Naive thymus-derived CD4-positive, alpha-beta T cell (primary cell): Measurements from ENCODE around the gene CIDEB. TPM values are rescaled to one million over a fixed set of nuclear protein-coding genes. Genes with fewer than 3 reads are reported as not detected.
A peak's percentile ranks its signal among the peaks of the same experiment; 100 is the strongest.

Source experiments
- ATAC-seq: fragments of 150-1000 bp; cut with Tn5 transposase; 2 replicates; pipeline ENCODE4 v1.10.0; 2021; ENCODE audit warnings: mild to moderate bottlenecking, moderate library complexity
- CTCF ChIA-PET: fragments of 350-600 bp; sonication (Branson Sonifier 250); formaldehyde crosslinking; loops from one replicate; lab custom pipeline; 2021; ENCODE audit warnings: antibody characterized with exemption; lab: Charles Lee
- POLR2A ChIA-PET: fragments of 350-600 bp; sonication (Branson Sonifier 250); formaldehyde crosslinking; loops from one replicate; lab custom pipeline; 2021; ENCODE audit warnings: antibody characterized with exemption, inconsistent platforms; lab: Charles Lee
- DNase-seq, 9 donors: peaks; one replicate each; pipeline versions ENCODE4 v3.0.0 to v3.0.0-alpha.2; 2020 to 2022; ENCODE audit warnings: mixed read lengths in 1 of 9
- H3K27ac ChIP-seq: one replicate; pipeline ENCODE4 v1.7.0; 2013; ENCODE audit warnings: mild to moderate bottlenecking, low read depth, low read length, moderate library complexity
- H3K27me3 ChIP-seq, 2 donors: one replicate each; pipeline ENCODE4 v1.7.0; 2013; ENCODE audit warnings: low read length in 2 of 2, mild to moderate bottlenecking in 2 of 2, moderate library complexity in 2 of 2; ENCODE audit not compliant: control insufficient read depth in 2 of 2, insufficient read depth in 2 of 2
- H3K36me3 ChIP-seq, 3 experiments: 1 replicate in 2 of 3; 2 replicates in 1 of 3; pipeline ENCODE4 v1.7.0; 2013; ENCODE audit warnings: low read length in 3 of 3, mild to moderate bottlenecking in 3 of 3, moderate library complexity in 1 of 3; ENCODE audit not compliant: insufficient read depth in 3 of 3, control insufficient read depth in 2 of 3
- H3K4me1 ChIP-seq, 2 donors: one replicate each; pipeline ENCODE4 v1.7.0; 2013; ENCODE audit warnings: low read length in 2 of 2, mild to moderate bottlenecking in 2 of 2, moderate library complexity in 1 of 2; ENCODE audit not compliant: control insufficient read depth in 2 of 2, insufficient read depth in 2 of 2
- H3K4me3 ChIP-seq: 2 replicates; pipeline ENCODE4 v1.7.0; 2013; ENCODE audit warnings: mild to moderate bottlenecking, low read length
- H3K9me3 ChIP-seq, 3 experiments: 1 replicate in 2 of 3; 2 replicates in 1 of 3; pipeline ENCODE4 v1.7.0; 2013; ENCODE audit warnings: low read length in 3 of 3; ENCODE audit not compliant: control insufficient read depth in 2 of 3
- H3K27ac Mint-ChIP-seq, 9 donors: one replicate each; pipeline ENCODE4 v1.8.0; 2020 to 2022; ENCODE audit warnings: mixed read lengths in 9 of 9, mild to moderate bottlenecking in 8 of 9, moderate library complexity in 5 of 9, inconsistent platforms in 2 of 9
- H3K27me3 Mint-ChIP-seq, 5 donors: one replicate each; pipeline ENCODE4 v1.8.0; 2021 to 2022; ENCODE audit warnings: mixed read lengths in 5 of 5, mild to moderate bottlenecking in 1 of 5
- H3K36me3 Mint-ChIP-seq, 5 donors: one replicate each; pipeline ENCODE4 v1.8.0; 2020 to 2022; ENCODE audit warnings: mixed read lengths in 5 of 5, mild to moderate bottlenecking in 3 of 5, inconsistent platforms in 1 of 5
- H3K4me1 Mint-ChIP-seq, 7 donors: one replicate each; pipeline ENCODE4 v1.8.0; 2020 to 2022; ENCODE audit warnings: mixed read lengths in 7 of 7, mild to moderate bottlenecking in 3 of 7, inconsistent platforms in 1 of 7
- H3K4me3 Mint-ChIP-seq, 10 donors: one replicate each; pipeline ENCODE4 v1.8.0; 2020 to 2022; ENCODE audit warnings: mild to moderate bottlenecking in 10 of 10, mixed read lengths in 10 of 10, moderate library complexity in 6 of 10, inconsistent platforms in 2 of 10
- H3K9me3 Mint-ChIP-seq, 11 donors: one replicate each; pipeline ENCODE4 v1.8.0; 2020 to 2022; ENCODE audit warnings: mixed read lengths in 11 of 11, mild to moderate bottlenecking in 4 of 11, inconsistent platforms in 1 of 11, moderate library complexity in 1 of 11
- intact Hi-C, 2 donors: fragments of 100-400 bp; cut with micrococcal nuclease; formaldehyde crosslinking; loops; one replicate each; pipeline ENCODE4 v1.15.1; 2023
- polyA plus RNA-seq, 2 donors: library from polyadenylated mRNA; unstranded; fragments of 300-500 nt; fragmentation: Illumina TruSeq; gene quantifications; one replicate each; pipeline ENCODE4 v1.2.3, GENCODE V29; 2021
- total RNA-seq, 6 experiments: library from RNA in 5 of 6; stranded (reverse) in 5 of 6; gene quantifications; 1 replicate in 5 of 6; 2 replicates in 1 of 6; pipeline ENCODE4 v1.2.3 and lab custom pipeline; 2021 to 2026

CIDEB gene
- total and polyA plus RNA-seq, 7 experiments from 2014 or later, result 16.4 to 31.5 (median 19.3) TPM

- Mint-ChIP-seq H3K9me3 (peaks cover 0 to 5% (median 0%) of the 10 kb centered on the region in 11 donors), H3K4me3 (peak overlapping the region; percentile 89 to 97 (median 94)), H3K27ac (peak overlapping the region; percentile 91 to 98 (median 96)), H3K4me1 (peaks cover 28 to 67% (median 55%) of the 10 kb centered on the region in 7 donors), H3K27me3 (no peaks in the 10 kb centered on the region), H3K36me3 (peaks cover 0 to 38% (median 13%) of the 10 kb centered on the region in 5 donors)
- H3K4me3 ChIP-seq, result peak overlapping the region; percentile 83
- H3K9me3 ChIP-seq, result no peaks in the 10 kb centered on the region
- intact Hi-C loops, result loop anchor here (1.0 to 5.0 kb wide), 13 partner anchors 9 to 287 kb away; partner anchors contain the start of genes RABGGTA (in 2 of the 2), CHMP4A (in 1 of the 2), DCAF11 (in 1 of the 2) and GMPR2 (in 1 of the 2)
- POLR2A ChIA-PET, result interaction anchor here (0.6 to 8.7 kb wide), 14 partner anchors 8 to 132 kb away, joined by 3 to 125 read pairs (median 5); partner anchors contain the start of genes CIDEB, GMPR2, IPO4 and KHNYN
- H3K36me3 ChIP-seq, result peaks cover 24 to 43% (median 31%) of the 10 kb centered on the region in 3 experiments
- CTCF ChIA-PET, result interaction anchor here (0.9 to 9.4 kb wide), 9 partner anchors 9 to 132 kb away, joined by 3 to 140 read pairs (median 7); partner anchors contain the start of genes CIDEB, LTB4R, LTB4R2 and TINF2
- peaks cover 19 to 43% of the 10 kb centered on the region in 2 donors for H3K4me1 ChIP-seq
- DNase-seq, result peak in 1 of 9 donors; percentile 26
- peak overlapping the region; percentile 97 for H3K27ac ChIP-seq
- no peaks in the 10 kb centered on the region for H3K27me3 ChIP-seq
- ATAC-seq, result peak; percentile 6
These were observed 8.9 kb downstream of the CIDEB start for GRCh38 chr14:24298892-24299254.

DNA sequence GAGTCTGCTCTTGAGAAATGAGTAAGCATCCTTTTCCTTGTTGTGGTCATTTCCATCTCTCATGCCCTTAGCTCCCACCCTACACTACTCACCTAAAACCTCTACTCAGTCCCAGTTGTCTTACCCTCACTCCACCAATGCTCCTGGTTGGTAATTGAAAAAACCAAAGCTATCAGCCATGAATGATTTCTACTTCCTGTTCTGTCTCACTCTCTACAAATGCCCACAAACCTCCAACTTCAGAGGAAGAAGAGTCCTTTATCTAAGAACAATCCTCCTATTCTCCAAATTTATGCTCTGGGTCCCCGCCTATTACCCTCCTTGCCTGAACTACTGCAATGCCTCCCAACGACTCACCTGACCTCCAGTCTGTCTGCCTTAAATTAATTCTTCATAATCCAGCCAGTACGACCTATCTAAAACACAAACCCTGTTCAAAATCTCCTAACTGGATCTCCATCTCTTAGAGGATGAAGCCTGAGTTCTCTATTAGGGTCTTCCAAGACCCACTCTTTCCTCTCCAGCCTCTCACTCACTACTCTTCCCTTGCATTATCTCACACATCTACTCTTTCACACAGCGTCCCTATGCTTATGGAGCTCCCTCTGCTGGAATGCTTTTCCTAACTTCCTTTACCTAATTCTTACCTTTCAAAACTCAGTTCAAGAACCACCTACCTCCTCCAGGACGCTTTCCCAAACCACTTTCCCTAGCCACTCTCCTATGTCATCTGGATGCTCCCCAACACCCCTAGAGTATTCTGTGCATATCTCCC is 10.4 kb downstream of the CIDEB start:
- Mint-ChIP-seq H3K4me3 (peak overlapping the region; percentile 16 to 89 (median 52)), H3K36me3 (peaks cover 0 to 27% (median 13%) of the 10 kb centered on the region in 5 donors), H3K9me3 (peaks cover 0 to 5% (median 0%) of the 10 kb centered on the region in 11 donors), H3K27me3 (no peaks in the 10 kb centered on the region), H3K27ac (peak overlapping the region; percentile 73 to 95 (median 89)), H3K4me1 (peaks cover 28 to 67% (median 55%) of the 10 kb centered on the region in 7 donors)
- CTCF ChIA-PET, result interaction anchor here (0.7 to 9.4 kb wide), 20 partner anchors 11 to 665 kb away, joined by 3 to 140 read pairs (median 4); partner anchors contain the start of genes CIDEB, LTB4R, LTB4R2 and RABGGTA
- ATAC-seq (no peak), DNase-seq (no peak)
- Histone ChIP-seq H3K9me3 (no peaks in the 10 kb centered on the region), H3K4me1 (peaks cover 19 to 43% of the 10 kb centered on the region in 2 donors), H3K27ac (peak overlapping the region; percentile 62), H3K27me3 (no peaks in the 10 kb centered on the region), H3K4me3 (no peak overlapping the region), H3K36me3 (peaks cover 18 to 34% (median 22%) of the 10 kb centered on the region in 3 experiments)
- POLR2A ChIA-PET, result interaction anchor here (0.6 to 8.7 kb wide), 11 partner anchors 14 to 245 kb away, joined by 3 to 125 read pairs (median 4); partner anchors contain the start of genes CARMIL3, CBLN3, CIDEB and KHNYN
- intact Hi-C loops, result loop anchor here (1.0 to 5.0 kb wide), 8 partner anchors 11 to 285 kb away; partner anchors contain the start of gene MDP1 (in 2 of the 2)

DNA sequence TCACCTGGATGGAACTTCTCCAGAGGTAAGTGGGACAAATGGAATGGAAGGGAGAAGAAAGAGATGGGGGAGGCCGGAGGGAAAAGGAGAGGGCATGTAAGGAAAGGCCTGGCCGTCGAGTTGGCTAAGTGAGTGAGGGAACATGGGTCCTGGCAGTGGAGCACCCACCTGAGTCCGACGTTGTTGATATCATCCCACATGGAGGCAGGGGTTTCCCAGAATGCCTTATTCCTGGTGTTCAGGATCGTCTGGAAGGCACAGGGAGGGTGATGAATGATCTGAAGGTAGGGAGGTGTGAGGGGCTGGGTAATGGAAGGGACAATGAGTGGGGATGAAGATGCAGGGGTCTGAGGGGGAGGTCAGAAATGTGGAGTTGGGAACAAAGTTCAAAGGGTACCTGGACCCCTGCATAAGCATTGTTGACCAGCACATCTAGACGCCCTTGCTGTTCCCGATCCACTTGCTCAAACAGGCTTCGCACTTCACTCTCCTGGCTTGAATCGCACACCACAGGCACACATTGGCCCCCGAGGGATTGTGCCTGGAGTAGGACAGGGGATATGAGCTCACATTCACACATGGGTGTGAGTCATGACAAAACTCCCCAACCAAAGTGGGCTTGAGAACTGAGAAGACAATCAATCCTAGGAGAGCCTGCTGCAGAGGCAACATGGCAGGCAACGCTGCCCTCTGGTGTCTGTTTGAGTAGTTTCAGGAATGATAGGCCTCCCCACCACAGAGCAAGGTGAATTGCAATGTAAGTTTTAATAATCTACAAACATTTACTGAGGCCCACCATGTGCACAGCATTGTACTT is 11.2 kb downstream of the CIDEB start:
- ChIA-PET POLR2A (interaction anchor here (1.0 to 8.7 kb wide), 7 partner anchors 15 to 134 kb away, joined by 3 to 125 read pairs (median 12); partner anchors contain the start of genes CBLN3, CIDEB, KHNYN and LTB4R), CTCF (interaction anchor here (0.7 to 9.4 kb wide), 16 partner anchors 12 to 664 kb away, joined by 3 to 140 read pairs (median 4); partner anchors contain the start of genes CIDEB, LTB4R, LTB4R2 and RABGGTA)
- Mint-ChIP-seq H3K27me3 (no peaks in the 10 kb centered on the region), H3K27ac (peak overlapping the region; percentile 73 to 95 (median 90)), H3K9me3 (peaks cover 0 to 6% (median 0%) of the 10 kb centered on the region in 11 donors), H3K4me3 (peak overlapping the region in 7 of 10 donors; percentile 5 to 89 (median 54)), H3K36me3 (peaks cover 0 to 26% (median 13%) of the 10 kb centered on the region in 5 donors), H3K4me1 (peaks cover 24 to 61% (median 48%) of the 10 kb centered on the region in 7 donors)
- Histone ChIP-seq H3K4me3 (no peak overlapping the region), H3K9me3 (no peaks in the 10 kb centered on the region), H3K4me1 (peaks cover 19 to 39% of the 10 kb centered on the region in 2 donors), H3K27ac (peak overlapping the region; percentile 62), H3K27me3 (no peaks in the 10 kb centered on the region), H3K36me3 (peaks cover 11 to 34% (median 14%) of the 10 kb centered on the region in 3 experiments)
- peak; percentile 38 to 79 (median 69) for DNase-seq
- peak; percentile 79 for ATAC-seq
- intact Hi-C loops, result loop anchor here (1.0 to 5.0 kb wide), 8 partner anchors 12 to 284 kb away; partner anchors contain the start of gene MDP1 (in 2 of the 2)

GRCh38 chr14:24293525-24293924 is 14.3 kb downstream of the CIDEB start:
- H3K27me3 ChIP-seq, result no peaks in the 10 kb centered on the region
- Mint-ChIP-seq H3K27ac (no peak overlapping the region), H3K36me3 (peaks cover 0 to 40% (median 23%) of the 10 kb centered on the region in 5 donors), H3K27me3 (no peaks in the 10 kb centered on the region), H3K4me1 (peaks cover 22 to 39% (median 26%) of the 10 kb centered on the region in 7 donors), H3K9me3 (peaks cover 0 to 2% (median 0%) of the 10 kb centered on the region in 11 donors), H3K4me3 (no peak overlapping the region)
- H3K9me3 ChIP-seq, result no peaks in the 10 kb centered on the region
- DNase-seq, result no peak
- no peak overlapping the region for H3K4me3 ChIP-seq
- CTCF ChIA-PET, result interaction anchor here (1.5 to 1.8 kb wide), 2 partner anchors 13 to 50 kb away, joined by 5 to 13 read pairs; partner anchors contain the start of gene TINF2
- POLR2A ChIA-PET, result interaction anchor here (1.4 to 4.2 kb wide), 2 partner anchors 18 to 51 kb away, joined by 5 to 21 read pairs; partner anchors contain the start of genes LTB4R and TINF2
- no peak for ATAC-seq
- intact Hi-C loops, result no loop called here
- peaks cover 2 to 17% of the 10 kb centered on the region in 2 donors for H3K4me1 ChIP-seq
- H3K36me3 ChIP-seq, result peaks cover 13 to 49% (median 14%) of the 10 kb centered on the region in 3 experiments
- H3K27ac ChIP-seq, result no peak overlapping the region

- peaks cover 0 to 8% of the 10 kb centered on the region in 2 donors for H3K4me1 ChIP-seq
- peaks cover 0 to 40% (median 23%) of the 10 kb centered on the region in 5 donors for H3K36me3 Mint-ChIP-seq
- H3K4me3 ChIP-seq, result no peak overlapping the region
- no peak for ATAC-seq
- ChIA-PET CTCF (interaction anchor here (0.6 to 1.8 kb wide), 4 partner anchors 15 to 245 kb away, joined by 3 to 13 read pairs (median 4); partner anchors contain the start of gene TINF2), POLR2A (interaction anchor here (0.6 to 4.2 kb wide), 5 partner anchors 11 to 824 kb away, joined by 3 to 21 read pairs (median 5); partner anchors contain the start of genes LTB4R and TINF2)
- peaks cover 0 to 2% (median 0%) of the 10 kb centered on the region in 11 donors for H3K9me3 Mint-ChIP-seq
- intact Hi-C loops, result no loop called here
- H3K9me3 ChIP-seq, result no peaks in the 10 kb centered on the region
- H3K36me3 ChIP-seq, result peaks cover 13 to 49% (median 14%) of the 10 kb centered on the region in 3 experiments
- no peaks in the 10 kb centered on the region for H3K27me3 ChIP-seq
- no peak overlapping the region for H3K4me3 Mint-ChIP-seq
- no peak for DNase-seq
- H3K4me1 Mint-ChIP-seq, result peaks cover 13 to 34% (median 18%) of the 10 kb centered on the region in 7 donors
- H3K27ac ChIP-seq, result no peak overlapping the region
- no peaks in the 10 kb centered on the region for H3K27me3 Mint-ChIP-seq
- H3K27ac Mint-ChIP-seq, result peak overlapping the region in 1 of 9 donors; percentile 82
These were observed 15.5 kb downstream of the CIDEB start for GRCh38 chr14:24292118-24292807.
